ENCODE data around the gene ZNF768. TPM values are rescaled to one million over a fixed set of nuclear protein-coding genes. Genes with fewer than 3 reads are reported as not detected.
A peak's percentile ranks its signal among the peaks of the same experiment; 100 is the strongest.

Gene ZNF768
- total RNA-seq, 1 donor from 2014 or later, result 18.9 TPM

DNA sequence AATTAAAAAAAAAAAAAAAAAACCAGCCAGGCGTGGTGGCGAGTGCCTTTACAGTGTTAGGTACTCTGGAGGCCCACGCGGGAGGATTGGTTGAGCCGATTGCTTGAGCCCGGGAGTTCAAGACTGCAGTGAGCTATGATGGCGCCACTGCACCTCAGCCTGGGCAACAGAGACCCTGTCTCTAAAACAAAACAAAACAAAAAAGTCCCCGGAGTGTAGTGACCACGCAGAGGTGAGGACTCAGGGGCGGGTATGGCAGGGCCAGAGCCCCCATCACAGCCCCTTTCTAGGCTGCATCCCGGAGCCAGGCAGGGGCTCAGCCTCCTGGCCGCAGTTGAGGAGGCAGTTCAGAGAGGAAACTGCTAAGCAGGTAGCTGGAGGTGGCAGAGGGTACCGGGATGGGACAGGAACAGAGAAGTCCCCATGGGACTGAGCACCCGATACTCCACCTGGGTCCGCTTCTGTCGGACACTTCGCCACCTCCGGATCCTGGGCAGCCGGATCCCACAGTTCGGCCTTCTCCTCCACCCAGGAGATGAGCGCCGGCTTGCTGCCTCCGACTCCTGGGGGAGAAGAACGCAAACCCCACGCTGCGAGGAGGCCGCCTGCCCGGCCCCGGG lies 7.5 kb upstream of the ZNF768 start:
- Histone ChIP-seq H3K4me1 (peaks cover 11 to 12% of the 10 kb centered on the region in 2 donors), H3K4me3 (peak overlapping the region; percentile 69 to 93), H3K27me3 (no peaks in the 10 kb centered on the region), H3K36me3 (peaks cover 18 to 19% of the 10 kb centered on the region in 2 donors), H3K27ac (peak overlapping the region; percentile 86 to 96), H3K9me3 (no peaks in the 10 kb centered on the region)
- TF ChIP-seq, protein P1, sequence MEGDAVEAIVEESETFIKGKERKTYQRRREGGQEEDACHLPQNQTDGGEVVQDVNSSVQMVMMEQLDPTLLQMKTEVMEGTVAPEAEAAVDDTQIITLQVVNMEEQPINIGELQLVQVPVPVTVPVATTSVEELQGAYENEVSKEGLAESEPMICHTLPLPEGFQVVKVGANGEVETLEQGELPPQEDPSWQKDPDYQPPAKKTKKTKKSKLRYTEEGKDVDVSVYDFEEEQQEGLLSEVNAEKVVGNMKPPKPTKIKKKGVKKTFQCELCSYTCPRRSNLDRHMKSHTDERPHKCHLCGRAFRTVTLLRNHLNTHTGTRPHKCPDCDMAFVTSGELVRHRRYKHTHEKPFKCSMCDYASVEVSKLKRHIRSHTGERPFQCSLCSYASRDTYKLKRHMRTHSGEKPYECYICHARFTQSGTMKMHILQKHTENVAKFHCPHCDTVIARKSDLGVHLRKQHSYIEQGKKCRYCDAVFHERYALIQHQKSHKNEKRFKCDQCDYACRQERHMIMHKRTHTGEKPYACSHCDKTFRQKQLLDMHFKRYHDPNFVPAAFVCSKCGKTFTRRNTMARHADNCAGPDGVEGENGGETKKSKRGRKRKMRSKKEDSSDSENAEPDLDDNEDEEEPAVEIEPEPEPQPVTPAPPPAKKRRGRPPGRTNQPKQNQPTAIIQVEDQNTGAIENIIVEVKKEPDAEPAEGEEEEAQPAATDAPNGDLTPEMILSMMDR (IDR thresholded peaks at IDR 0.05), result no peak
- intact Hi-C loops (cut with DNase I), result loop anchor here (1.0 to 5.0 kb wide), 6 partner anchors 24 to 125 kb away; partner anchors contain the start of genes DCTPP1, FBRS, SEPHS2 and ZNF688
- DNase-seq (ENCODE audit: low spot score in 2 of 2), result no peak

DNA sequence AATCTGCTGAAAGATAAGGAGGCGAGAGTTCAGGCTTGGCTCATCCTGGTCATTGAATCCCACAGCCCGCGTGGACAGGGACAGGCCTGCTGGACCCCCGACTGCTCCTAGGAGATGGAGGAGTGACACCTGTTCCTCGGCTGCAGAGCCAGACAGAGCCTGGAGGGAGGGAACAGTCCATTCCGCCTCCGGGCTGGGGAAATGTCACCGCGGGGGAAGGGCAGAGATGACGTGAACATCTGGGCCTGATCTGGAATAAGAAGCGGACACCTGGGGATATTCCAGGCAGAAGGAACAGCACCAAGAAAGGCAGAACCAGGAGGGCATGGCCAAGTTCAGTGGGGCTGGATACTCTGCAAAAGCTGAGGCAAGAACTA lies 6.8 kb upstream of the ZNF768 start:
- peaks cover 11 to 12% of the 10 kb centered on the region in 2 donors for H3K4me1 ChIP-seq
- intact Hi-C loops (cut with DNase I), result loop anchor here (5.0 kb wide), 1 partner anchor 99 kb away; no protein-coding TSS in a partner anchor
- peak overlapping the region in 1 of 2 donors; percentile 93 for H3K4me3 ChIP-seq
- no peak for DNase-seq (ENCODE audit: low spot score in 2 of 2)
- H3K27ac ChIP-seq, result no peak overlapping the region
- H3K27me3 ChIP-seq, result no peaks in the 10 kb centered on the region
- TF ChIP-seq, protein P1 (IDR thresholded peaks at IDR 0.05), result no peak
- peaks cover 18 to 19% of the 10 kb centered on the region in 2 donors for H3K36me3 ChIP-seq
- no peaks in the 10 kb centered on the region for H3K9me3 ChIP-seq

GRCh38 chr16:30532285-30533145 lies 6.1 kb upstream of the ZNF768 start:
- intact Hi-C loops (cut with DNase I), result loop anchor here (5.0 kb wide), 1 partner anchor 100 kb away; no protein-coding TSS in a partner anchor
- Histone ChIP-seq H3K27me3 (no peaks in the 10 kb centered on the region), H3K4me1 (peaks cover 11 to 17% of the 10 kb centered on the region in 2 donors), H3K36me3 (peaks cover 18 to 19% of the 10 kb centered on the region in 2 donors), H3K4me3 (no peak overlapping the region), H3K9me3 (no peaks in the 10 kb centered on the region), H3K27ac (no peak overlapping the region)
- no peak for DNase-seq (ENCODE audit: low spot score in 2 of 2)
- TF ChIP-seq, protein P1 (IDR thresholded peaks at IDR 0.05), result no peak

DNA sequence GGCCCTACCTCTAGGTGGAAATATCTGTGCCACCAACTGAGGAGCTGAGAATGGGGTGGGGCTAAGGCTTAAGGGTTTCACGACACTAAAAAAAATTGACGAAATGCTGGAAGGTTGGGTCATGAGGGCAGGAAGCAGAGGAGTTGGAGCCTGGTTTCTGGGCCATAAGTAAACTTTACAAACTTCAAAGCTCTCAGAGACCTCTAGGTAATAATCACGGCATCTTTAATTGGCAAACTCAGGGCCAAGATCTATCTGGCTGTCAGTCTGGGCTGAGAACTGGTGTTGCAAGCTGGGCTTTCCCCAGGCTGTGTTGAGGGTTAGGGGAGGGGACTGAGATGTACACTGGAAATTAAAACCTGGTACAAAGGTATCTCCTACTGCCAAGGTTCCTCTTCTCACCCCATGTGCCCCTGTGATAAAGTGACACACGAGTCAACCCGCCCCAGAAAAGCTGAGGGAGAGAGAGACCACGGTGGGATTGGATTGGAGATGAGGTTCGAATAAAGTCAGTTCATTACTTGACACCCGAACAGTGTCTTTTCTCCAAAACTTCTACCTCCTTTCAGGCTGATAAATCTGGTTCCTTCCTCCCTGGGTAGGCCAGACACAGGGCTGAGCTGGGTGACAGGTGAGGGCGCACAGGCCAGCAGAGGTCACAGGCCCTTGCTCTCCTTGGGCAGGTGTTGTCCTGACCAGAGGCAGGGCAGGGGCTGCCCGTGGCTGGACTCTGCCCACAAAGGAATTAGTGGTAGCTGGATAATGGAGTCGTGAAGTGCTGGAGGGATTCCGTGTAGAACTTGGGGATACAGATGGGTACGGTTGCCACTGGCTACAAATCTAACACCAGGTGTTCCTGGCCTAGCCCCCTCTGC lies 4.0 kb upstream of the ZNF768 start:
- TF ChIP-seq, protein P1 (IDR thresholded peaks at IDR 0.05), result no peak
- H3K4me1 ChIP-seq, result peaks cover 11 to 12% of the 10 kb centered on the region in 2 donors
- H3K9me3 ChIP-seq, result no peaks in the 10 kb centered on the region
- DNase-seq (ENCODE audit: low spot score in 2 of 2), result no peak
- H3K36me3 ChIP-seq, result peaks cover 18 to 19% of the 10 kb centered on the region in 2 donors
- no peak overlapping the region for H3K27ac ChIP-seq
- no peak overlapping the region for H3K4me3 ChIP-seq
- no peaks in the 10 kb centered on the region for H3K27me3 ChIP-seq
- intact Hi-C loops (cut with DNase I), result loop anchor here (5.0 kb wide), 1 partner anchor 102 kb away; no protein-coding TSS in a partner anchor

Data from ascending aorta (tissue), 2 donors.